IPS-18c (cell line): ENCODE results near the gene NEXMIF.
A peak's percentile ranks its signal among the peaks of the same experiment; 100 is the strongest.
"Not testable (repeated sequence)": the region's sequence is repeated elsewhere in the genome, so short reads cannot be mapped to it uniquely, and the experiment has no call there.

ENCODE experiments used
- H3K4me3 ChIP-seq: 2 replicates; pipeline ENCODE4 v1.7.0; 2013; ENCODE audit warnings: low read depth, mild to moderate bottlenecking, low read length, moderate library complexity; ENCODE audit not compliant: insufficient read depth
- H3K9me3 ChIP-seq: one replicate; pipeline ENCODE4 v1.6.1; 2013; ENCODE audit warnings: mild to moderate bottlenecking, low read length, moderate library complexity; ENCODE audit not compliant: control insufficient read depth, insufficient read depth

NEXMIF gene

GRCh38 chrX:74925225-74926088, at the start of gene NEXMIF:
TSS of gene NEXMIF (minus strand) at chrX:74925452.
- H3K4me3 ChIP-seq, result peak within 1 kb of the TSS; percentile 57
- no peaks in the 10 kb centered on the region for H3K9me3 ChIP-seq

- not testable (repeated sequence) for H3K9me3 ChIP-seq, H3K4me3 ChIP-seq
Measured at GRCh38 chrX:74961962-74962361, 36.7 kb upstream of the NEXMIF start.

GRCh38 chrX:74949717-74950116, 24.5 kb upstream of the NEXMIF start:
- Histone ChIP-seq H3K4me3 (no peak overlapping the region), H3K9me3 (no peaks in the 10 kb centered on the region)

DNA sequence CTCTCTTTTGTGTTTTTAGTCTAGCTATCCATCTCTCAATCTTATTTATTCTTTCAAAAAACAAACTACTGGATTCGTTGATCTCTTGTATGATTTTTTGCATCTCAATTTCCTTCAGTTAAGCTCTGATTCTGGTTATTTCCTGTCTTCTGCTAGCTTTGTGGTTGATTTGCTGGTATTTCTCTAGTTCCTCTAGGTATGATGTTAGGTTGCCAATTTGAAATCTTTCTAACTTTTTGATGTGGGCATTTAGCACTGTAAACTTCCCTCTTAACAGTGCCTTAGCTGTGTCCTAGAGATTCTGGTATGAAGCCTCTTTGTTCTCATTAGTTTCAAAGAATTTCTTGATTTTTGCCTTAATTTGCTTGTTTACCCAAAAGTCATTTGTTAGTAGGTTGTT, 15.2 kb upstream of the NEXMIF start:
- Histone ChIP-seq H3K4me3 (no peak overlapping the region), H3K9me3 (peaks cover 2% of the 10 kb centered on the region)

GRCh38 chrX:74931214-74931613, 6.0 kb upstream of the NEXMIF start:
- no peaks in the 10 kb centered on the region for H3K9me3 ChIP-seq
- H3K4me3 ChIP-seq, result no peak overlapping the region

DNA sequence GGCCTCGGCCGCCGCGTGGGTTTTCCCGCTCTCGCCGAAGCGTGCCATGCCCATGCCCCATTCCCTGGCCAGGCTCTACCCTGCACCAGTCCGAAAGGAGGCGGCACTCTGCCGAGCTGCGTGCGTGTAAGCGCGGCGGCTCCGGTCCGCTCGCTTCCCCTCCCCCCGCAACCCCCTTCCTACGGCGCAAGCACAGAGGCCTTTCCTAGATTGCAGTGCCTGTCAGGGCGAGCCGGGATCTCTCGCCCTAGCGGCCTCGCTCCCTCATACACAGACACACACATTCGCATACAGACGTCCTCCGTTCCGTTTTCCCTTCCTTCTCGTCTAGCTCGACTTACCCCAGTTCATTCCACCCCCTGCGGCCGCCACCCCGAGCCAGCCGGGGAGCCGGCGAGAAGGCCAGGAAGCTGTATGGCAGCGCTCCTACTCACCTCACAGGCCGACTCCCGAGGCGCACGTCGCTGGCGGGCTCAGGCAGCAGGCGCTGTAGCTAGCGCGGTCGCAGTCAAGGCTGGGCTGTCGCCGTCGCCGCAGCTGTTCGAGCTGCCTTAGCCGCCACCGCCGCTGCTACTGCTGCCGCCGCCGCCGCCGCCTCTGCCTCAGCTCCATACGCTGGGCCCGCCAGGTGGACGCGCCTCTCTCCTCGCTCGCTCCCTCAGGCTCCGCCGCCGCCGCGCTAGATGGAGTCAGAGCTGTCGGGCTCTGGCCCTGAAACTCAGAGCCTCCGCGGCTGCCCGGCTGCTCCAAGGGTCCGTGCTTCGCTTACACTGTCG, 615 bp downstream of the NEXMIF start:
- H3K4me3 ChIP-seq, result peak overlapping the region; percentile 57
- H3K9me3 ChIP-seq, result no peaks in the 10 kb centered on the region

DNA sequence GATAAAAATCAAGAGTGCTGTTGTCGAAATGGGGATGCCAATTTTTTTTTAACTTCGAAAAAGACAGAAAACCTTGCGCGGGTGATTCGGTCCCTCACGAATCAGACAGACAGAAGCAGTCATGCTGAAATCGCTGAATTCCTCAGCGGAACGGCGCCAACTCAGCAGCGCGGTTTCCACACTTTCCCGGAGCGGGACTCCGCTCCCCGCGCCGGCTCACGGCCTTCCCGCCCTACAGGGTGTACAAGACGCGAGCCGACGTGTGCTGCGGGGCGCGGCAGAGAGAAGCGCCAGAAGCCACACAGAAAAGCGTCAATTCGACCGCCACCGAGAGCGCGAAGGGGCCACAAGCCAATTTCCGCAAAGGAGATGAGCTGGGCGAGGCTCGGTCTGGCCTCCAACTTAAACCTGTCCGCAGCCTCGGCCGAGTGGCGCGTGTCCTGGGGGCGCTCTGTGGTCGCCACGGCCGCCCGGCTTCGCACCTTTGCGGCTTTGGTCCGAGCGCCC, 1.3 kb downstream of the NEXMIF start:
- Histone ChIP-seq H3K9me3 (no peaks in the 10 kb centered on the region), H3K4me3 (peak overlapping the region; percentile 57)

GRCh38 chrX:74922922-74923543, 2.2 kb downstream of the NEXMIF start:
- Histone ChIP-seq H3K4me3 (no peak overlapping the region), H3K9me3 (no peaks in the 10 kb centered on the region)

DNA sequence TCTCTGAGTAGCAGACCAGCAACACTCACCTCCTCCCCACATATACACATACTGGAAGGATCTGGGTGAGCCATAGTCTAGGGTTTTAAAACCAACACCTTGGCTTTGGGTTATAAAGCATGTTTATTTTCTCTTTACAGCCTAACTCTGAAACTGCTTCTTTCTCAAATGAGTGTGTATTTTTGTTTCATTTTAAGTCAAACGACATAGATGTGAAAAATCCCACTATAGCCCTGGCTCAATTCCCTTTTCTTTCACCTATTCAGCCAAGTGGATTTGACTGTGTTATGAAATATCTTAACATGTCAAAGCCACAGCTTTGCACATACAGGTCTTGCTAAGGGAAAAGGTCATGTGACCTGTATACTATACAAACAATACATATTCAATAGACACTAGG, 13.8 kb downstream of the NEXMIF start:
- Histone ChIP-seq H3K4me3 (no peak overlapping the region), H3K9me3 (no peaks in the 10 kb centered on the region)

- H3K4me3 ChIP-seq, result no peak overlapping the region
- H3K9me3 ChIP-seq, result no peaks in the 10 kb centered on the region
Measured at GRCh38 chrX:74906417-74906816, 18.8 kb downstream of the NEXMIF start.

- H3K4me3 ChIP-seq, result no peak overlapping the region
- H3K9me3 ChIP-seq, result no peaks in the 10 kb centered on the region
Measured at GRCh38 chrX:74902806-74903205, 22.4 kb downstream of the NEXMIF start.

DNA sequence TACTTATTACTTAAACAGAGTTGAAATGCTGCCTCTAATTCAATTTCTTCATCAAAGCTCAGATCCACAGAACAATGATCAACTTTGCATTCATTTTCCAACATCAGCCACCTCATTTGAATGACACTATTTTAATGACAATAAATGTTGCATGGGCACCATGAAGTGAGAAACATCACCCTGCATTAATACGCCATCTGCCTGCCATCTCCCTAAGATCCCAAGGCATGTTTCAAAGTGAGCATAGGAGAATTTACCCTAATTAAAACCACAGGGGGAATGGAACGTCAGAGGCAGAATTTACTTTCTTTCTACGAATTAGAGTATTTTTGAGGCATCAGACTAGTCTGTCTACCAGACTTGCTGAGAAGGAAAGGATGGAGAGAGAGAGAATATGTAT, 32.7 kb downstream of the NEXMIF start:
- H3K9me3 ChIP-seq, result peaks cover 4% of the 10 kb centered on the region
- no peak overlapping the region for H3K4me3 ChIP-seq

- Histone ChIP-seq H3K4me3 (no peak overlapping the region), H3K9me3 (peaks cover 4% of the 10 kb centered on the region)
Measured at GRCh38 chrX:74890676-74891430, 34.4 kb downstream of the NEXMIF start.

DNA sequence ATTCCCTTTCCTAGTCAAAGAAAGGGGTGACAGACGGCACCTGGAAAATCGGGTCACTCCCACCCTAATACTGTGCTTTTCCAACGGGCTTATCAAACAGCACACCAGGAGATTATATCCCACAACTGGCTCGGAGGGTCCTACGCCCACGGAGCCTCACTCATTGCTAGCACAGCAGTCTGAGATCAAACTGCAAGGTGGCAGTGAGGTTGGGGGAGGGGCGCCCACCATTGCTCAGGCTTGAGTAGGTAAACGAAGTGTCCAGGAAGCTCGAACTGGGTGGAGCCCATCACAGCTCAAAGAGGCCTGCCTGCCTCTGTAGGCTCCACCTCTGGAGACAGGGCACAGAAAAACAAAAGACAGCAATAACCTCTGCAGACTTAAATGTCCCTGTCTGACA, 42.9 kb downstream of the NEXMIF start:
- H3K4me3 ChIP-seq, result not testable (repeated sequence)
- H3K9me3 ChIP-seq, result peaks cover 10% of the 10 kb centered on the region

DNA sequence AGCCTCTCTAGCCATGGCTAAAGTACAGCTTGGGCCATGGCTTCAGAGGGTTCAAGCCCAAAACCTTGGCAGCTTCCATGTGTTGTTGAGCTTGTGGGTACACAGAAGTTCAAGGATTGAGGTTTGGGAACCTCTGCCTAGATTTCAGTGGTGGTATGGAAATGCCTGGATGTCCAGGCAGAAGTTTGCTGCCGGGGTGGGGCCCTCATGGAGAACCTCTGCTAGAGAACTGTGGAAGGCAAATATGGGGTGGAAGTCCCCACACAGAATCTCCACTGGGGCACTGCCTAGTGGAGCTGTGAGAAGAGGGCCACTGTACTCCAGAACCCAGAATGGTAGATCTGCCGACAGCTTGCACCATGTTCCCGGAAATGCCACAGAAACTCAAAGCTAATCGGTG, 59.5 kb downstream of the NEXMIF start:
- peaks cover 10% of the 10 kb centered on the region for H3K9me3 ChIP-seq
- H3K4me3 ChIP-seq, result 0 out of 2 replicates have a peak overlapping the region, but pooled peaks have one; percentile 9

GRCh38 chrX:74853255-74853654, 72.0 kb downstream of the NEXMIF start:
- Histone ChIP-seq H3K4me3 (no peak overlapping the region), H3K9me3 (peaks cover 12% of the 10 kb centered on the region)

- Histone ChIP-seq H3K9me3 (peaks cover 4% of the 10 kb centered on the region), H3K4me3 (no peak overlapping the region)
Measured at GRCh38 chrX:74835566-74835965, 89.7 kb downstream of the NEXMIF start.
